ENCODE results near the gene TBRG1. TPM values are rescaled to one million over a fixed set of nuclear protein-coding genes. Genes with fewer than 3 reads are reported as not detected.

TBRG1 gene
- total RNA-seq, 1 donor: 39.7 TPM

DNA sequence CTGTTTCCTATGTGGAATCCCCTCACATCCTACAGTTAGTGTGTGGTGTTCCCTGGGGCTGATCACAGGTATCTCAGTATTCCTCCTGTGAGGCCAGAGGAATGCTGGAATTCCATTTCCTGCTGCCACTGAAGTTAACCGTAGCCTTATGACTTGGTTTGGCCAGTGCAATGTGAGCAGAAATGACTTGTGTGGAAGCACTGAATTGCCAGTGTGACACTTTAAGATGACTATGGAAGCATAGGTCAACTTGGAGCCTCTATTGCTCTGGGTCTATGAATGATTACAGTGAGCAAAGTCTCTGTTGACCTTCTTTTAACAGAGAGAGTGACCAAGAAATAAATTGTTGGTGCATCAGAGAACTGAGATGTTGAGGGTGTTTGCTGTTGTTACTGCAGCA is 16.5 kb downstream of the TBRG1 start:
- Histone ChIP-seq H3K9me3 (ENCODE audit: low read depth, low read length) (no peaks in the 10 kb centered on the region), H3K27me3 (ENCODE audit: insufficient read depth, low read length) (no peaks in the 10 kb centered on the region), H3K4me1 (ENCODE audit: insufficient read depth, low read length) (no peaks in the 10 kb centered on the region), H3K4me3 (ENCODE audit: low read length) (no peak overlapping the region)

DNA sequence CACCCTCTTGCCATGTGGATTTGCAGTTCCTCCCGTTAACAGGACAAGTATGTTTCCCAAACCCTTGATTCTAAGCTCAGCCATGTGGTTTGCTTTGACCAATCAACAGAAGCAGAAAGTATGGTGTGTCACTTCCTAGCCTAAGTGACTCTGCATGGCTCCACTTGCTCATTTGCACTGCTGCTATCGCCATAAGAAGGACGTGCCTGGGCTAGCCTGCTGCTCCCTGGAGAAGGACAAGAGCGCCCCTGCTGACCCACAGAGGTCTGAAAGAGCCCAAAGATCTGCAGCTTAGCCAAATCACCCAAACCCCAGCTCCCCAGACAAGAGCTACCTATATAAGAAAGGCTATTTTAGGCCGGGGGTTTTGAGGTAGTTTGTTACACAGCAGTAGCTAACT is 18.0 kb downstream of the TBRG1 start:
- H3K9me3 ChIP-seq (ENCODE audit: low read depth, low read length): no peaks in the 10 kb centered on the region
- H3K4me3 ChIP-seq (ENCODE audit: low read length): no peak overlapping the region
- H3K27me3 ChIP-seq (ENCODE audit: insufficient read depth, low read length): no peaks in the 10 kb centered on the region
- H3K4me1 ChIP-seq (ENCODE audit: insufficient read depth, low read length): peaks cover 4% of the 10 kb centered on the region

DNA sequence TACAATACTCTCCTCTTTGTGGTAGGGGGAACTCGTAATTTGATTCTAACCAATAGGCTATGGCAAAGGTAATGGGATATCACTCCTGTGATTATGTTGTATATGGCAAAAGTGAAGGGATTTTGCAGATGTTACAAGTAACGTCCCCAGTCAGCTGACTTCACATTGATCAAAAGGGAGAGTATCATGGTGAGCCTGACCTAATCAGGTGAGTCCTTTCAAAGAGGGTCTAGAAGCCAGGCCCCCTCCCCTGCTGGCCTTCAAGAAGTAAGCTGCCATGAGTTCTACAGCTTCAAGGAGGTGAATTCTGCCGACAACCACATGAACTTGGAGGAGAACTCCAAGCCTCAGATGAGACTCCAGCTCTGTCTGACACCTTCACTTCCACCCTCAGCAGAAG is 20.0 kb downstream of the TBRG1 start:
- peaks cover 4% of the 10 kb centered on the region for H3K4me1 ChIP-seq (ENCODE audit: insufficient read depth, low read length)
- no peaks in the 10 kb centered on the region for H3K9me3 ChIP-seq (ENCODE audit: low read depth, low read length)
- H3K27me3 ChIP-seq (ENCODE audit: insufficient read depth, low read length): no peaks in the 10 kb centered on the region
- no peak overlapping the region for H3K4me3 ChIP-seq (ENCODE audit: low read length)

DNA sequence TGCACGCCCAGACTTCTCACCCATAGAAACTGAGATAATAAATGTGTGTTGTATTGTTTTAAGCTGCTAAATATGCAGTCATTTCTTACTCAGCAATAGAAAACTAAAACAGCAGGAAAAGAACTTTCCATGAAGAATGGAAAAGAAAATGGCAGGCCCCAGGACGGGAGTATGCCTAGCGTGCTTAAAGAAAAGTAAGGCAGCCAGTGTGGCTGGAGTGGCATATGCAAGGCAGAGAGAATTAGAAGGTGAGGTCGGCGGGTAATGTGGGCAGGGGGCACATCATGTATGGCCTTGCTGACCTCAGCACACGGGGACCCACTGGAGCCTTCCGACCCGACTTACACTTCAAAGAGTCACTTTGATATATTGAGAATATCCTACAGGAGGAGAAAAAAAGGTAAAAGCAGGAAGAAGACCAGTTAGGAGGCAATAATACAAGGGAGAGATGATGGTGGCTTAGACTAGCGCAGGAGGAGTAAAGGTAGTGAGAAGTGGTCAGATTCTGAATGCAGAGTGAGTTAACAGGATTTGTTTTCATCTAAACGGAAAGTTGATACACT is 20.5 kb downstream of the TBRG1 start:
- Histone ChIP-seq H3K4me3 (ENCODE audit: low read length) (no peak overlapping the region), H3K9me3 (ENCODE audit: low read depth, low read length) (no peaks in the 10 kb centered on the region), H3K4me1 (ENCODE audit: insufficient read depth, low read length) (peaks cover 4% of the 10 kb centered on the region), H3K27me3 (ENCODE audit: insufficient read depth, low read length) (no peaks in the 10 kb centered on the region)

DNA sequence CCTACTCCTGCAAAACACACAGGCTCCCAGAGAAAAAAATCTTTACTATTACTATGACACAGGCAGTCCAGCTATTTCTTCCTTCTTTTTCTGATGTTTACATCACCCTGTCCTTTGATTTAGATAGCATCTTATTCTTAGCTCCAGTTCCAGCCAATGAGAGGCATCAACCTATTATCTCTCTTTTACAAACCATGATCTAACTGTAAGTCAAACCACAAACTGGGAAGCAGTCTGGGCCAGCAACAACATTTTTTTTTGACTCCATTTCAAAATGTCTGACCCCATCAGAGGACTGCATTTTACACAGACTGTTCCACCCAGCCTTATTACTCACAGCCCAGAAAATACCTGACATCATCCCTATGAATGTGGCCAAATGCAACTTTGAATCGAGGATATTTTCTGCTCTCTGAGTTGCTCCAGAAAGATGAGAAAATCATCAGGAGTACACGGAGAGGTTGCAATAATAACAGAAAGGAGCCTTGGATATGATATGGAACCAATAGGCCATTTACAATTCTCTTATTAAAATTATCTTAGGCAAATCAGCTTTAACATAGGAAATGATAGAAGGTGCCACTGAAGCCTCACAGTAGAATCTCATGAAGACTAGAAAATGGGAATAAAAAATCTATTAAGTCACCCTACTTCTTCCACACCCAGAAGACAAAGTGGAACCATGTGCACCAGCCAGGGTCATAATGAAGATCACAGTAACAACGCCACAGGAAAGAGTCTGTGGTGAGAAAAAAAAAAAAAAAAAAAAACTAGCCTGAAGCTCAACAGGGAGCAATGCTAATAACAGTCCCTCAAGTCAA is 21.2 kb downstream of the TBRG1 start:
- H3K9me3 ChIP-seq (ENCODE audit: low read depth, low read length): no peaks in the 10 kb centered on the region
- H3K4me1 ChIP-seq (ENCODE audit: insufficient read depth, low read length): peaks cover 4% of the 10 kb centered on the region
- H3K4me3 ChIP-seq (ENCODE audit: low read length): no peak overlapping the region
- no peaks in the 10 kb centered on the region for H3K27me3 ChIP-seq (ENCODE audit: insufficient read depth, low read length)

DNA sequence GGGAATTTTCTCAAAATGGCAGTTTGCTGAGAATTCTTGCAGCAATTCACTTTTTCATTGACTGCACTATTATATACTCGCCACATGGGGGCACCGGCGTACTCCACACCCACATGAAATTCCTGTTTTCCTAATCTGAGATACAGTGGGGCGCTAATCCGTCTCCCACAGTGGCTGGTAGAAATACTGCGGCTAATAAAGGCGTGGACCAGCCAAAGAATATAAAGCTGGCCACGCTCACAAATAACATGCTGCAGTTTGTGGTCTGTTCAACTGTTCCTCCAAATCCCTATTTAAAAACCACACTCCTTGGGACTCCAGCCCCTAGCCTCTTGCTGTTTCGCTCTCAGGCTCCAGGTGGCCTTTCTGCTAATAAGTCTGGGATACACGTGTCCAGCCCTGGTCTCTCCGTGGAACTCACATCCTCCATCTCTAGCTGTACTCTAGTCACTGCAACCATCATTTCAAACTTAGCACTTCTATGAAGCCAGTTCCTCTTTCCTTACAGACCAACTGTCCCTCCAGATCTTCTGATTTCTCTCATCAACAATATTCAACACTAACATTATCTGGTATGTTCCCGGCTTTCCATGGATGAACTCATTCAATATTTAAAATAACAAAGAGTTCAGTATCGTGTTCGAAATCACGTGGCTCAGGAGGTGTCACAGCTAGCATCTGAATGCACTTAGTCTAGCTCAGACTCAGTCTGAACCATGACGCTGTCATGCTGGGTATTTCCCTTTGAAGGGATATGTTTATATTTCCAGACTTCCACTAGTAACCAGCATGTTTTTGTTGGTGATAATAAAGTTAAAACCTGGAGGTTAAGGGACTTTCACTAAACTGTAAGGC is 22.0 kb downstream of the TBRG1 start:
- no peaks in the 10 kb centered on the region for H3K27me3 ChIP-seq (ENCODE audit: insufficient read depth, low read length)
- H3K4me3 ChIP-seq (ENCODE audit: low read length): no peak overlapping the region
- H3K4me1 ChIP-seq (ENCODE audit: insufficient read depth, low read length): peaks cover 4% of the 10 kb centered on the region
- no peaks in the 10 kb centered on the region for H3K9me3 ChIP-seq (ENCODE audit: low read depth, low read length)

DNA sequence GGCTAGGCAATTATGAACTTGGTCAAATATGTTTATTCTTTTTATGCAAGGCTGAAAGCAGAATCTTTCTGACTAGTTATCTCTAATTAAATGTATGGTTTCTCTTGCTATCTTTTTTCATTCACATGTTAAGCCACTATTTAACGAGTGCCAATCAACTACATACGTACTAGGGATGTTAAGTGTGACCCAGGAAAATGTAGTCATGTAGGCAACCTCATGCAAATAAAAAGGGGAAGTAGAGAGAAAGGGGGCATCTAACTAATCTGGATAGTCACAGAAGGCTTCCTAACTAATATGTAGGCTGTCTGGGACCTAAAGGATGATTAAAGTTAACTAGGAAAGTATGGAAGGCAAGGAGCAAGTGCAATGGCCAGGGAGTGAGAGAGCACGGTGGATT is 23.5 kb downstream of the TBRG1 start:
- Histone ChIP-seq H3K4me3 (ENCODE audit: low read length) (no peak overlapping the region), H3K27me3 (ENCODE audit: insufficient read depth, low read length) (no peaks in the 10 kb centered on the region), H3K9me3 (ENCODE audit: low read depth, low read length) (no peaks in the 10 kb centered on the region), H3K4me1 (ENCODE audit: insufficient read depth, low read length) (peaks cover 4% of the 10 kb centered on the region)

DNA sequence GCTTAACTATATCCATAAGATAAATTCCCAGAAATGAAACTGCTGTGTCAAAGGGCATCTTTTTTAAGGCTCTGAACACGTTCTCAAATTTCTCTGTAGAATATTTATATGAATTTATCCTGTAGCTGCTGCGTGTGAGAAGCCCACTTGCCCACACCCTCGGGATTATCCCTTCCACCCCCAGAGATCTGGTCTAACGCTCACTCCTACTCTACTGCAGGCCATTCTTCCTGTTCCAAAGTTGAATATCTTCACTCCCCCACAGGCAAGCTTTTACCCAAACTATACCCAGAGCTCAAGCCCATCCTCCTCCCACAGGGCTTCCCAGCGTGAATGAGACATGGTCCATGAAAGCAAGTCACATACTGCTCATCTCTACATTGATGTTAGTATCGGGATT is 25.9 kb downstream of the TBRG1 start:
- H3K4me1 ChIP-seq (ENCODE audit: insufficient read depth, low read length): peaks cover 4% of the 10 kb centered on the region
- no peaks in the 10 kb centered on the region for H3K27me3 ChIP-seq (ENCODE audit: insufficient read depth, low read length)
- H3K4me3 ChIP-seq (ENCODE audit: low read length): no peak overlapping the region
- no peaks in the 10 kb centered on the region for H3K9me3 ChIP-seq (ENCODE audit: low read depth, low read length)

DNA sequence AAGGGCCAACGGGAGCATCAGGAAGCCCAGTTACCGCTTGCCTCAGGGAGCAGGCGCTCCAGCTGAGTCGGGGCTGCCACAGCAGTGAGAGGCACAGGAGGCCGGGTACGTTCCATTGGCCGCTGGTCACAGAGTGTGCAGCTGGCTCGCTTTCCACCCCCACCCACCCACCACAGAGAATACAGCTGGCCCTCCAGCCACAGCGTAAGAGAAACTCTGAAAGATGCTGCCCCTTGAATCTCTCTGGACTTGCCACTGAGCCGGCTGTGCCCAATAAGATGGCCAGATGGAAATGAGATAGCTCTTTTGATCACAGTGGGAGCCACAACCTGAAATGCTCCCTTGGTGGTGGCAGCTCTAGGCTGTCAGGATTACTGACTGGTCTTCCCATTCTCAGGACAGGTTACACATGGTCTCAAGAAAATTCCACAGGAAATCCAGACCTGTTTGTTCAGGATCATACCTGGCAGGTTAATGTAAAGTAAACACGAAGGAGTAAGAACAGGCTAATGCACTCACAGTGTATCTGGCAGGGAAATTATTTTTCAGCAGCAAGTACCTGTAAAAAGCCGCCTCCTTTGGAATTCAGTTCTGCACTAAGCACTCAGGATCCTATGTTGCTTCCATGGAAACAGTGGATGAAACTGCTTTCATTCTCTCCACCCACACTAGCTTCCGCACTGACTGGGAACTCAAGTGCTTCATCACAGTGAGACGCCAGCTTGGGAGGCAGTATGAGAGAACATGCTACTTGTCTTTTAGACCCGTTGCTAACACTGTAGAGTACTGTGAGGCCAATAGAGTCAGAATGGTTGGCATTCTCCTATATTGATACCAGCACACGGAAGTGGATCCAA is 34.3 kb downstream of the TBRG1 start:
- Histone ChIP-seq H3K27me3 (ENCODE audit: insufficient read depth, low read length) (no peaks in the 10 kb centered on the region), H3K4me3 (ENCODE audit: low read length) (no peak overlapping the region), H3K9me3 (ENCODE audit: low read depth, low read length) (no peaks in the 10 kb centered on the region), H3K4me1 (ENCODE audit: insufficient read depth, low read length) (no peaks in the 10 kb centered on the region)

DNA sequence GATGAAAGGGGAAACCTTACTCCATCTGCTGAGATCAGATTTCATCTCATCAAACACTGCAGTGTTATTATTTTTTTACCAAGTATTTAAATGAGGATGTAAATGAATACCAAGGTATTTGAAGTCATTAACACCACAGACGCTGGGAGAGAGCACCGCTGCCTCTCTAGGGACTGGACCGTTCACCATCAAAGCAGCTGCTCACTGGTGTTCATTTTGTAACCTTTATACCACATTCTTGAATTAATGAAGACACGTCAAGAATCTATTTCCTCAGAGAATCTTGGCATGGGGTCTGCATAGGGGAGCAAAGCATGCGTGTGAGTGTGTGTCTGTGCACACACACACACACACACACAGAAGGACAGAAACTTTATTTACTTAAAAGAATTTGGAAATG is 35.2 kb downstream of the TBRG1 start:
- H3K4me1 ChIP-seq (ENCODE audit: insufficient read depth, low read length): no peaks in the 10 kb centered on the region
- H3K27me3 ChIP-seq (ENCODE audit: insufficient read depth, low read length): no peaks in the 10 kb centered on the region
- H3K9me3 ChIP-seq (ENCODE audit: low read depth, low read length): no peaks in the 10 kb centered on the region
- no peak overlapping the region for H3K4me3 ChIP-seq (ENCODE audit: low read length)

DNA sequence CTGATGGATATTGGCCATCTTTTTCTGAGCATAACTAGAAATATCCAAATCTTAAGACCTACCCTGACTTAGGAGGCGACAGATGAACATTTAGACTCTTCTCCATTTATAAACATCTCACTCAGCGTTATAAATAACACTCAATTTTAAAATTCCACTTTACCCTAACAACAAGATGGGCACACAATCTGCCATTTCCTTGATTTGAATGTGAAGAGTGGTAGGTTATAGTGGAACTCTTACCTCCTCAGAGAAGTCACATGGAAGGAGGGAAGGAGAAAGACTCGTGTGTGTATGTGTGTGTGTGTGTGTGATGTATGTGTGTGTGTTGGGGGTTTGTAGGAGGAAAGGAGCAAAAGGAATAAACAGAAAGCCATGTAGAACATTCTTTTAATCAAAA is 35.8 kb downstream of the TBRG1 start:
- no peaks in the 10 kb centered on the region for H3K27me3 ChIP-seq (ENCODE audit: insufficient read depth, low read length)
- no peaks in the 10 kb centered on the region for H3K9me3 ChIP-seq (ENCODE audit: low read depth, low read length)
- no peaks in the 10 kb centered on the region for H3K4me1 ChIP-seq (ENCODE audit: insufficient read depth, low read length)
- H3K4me3 ChIP-seq (ENCODE audit: low read length): no peak overlapping the region

DNA sequence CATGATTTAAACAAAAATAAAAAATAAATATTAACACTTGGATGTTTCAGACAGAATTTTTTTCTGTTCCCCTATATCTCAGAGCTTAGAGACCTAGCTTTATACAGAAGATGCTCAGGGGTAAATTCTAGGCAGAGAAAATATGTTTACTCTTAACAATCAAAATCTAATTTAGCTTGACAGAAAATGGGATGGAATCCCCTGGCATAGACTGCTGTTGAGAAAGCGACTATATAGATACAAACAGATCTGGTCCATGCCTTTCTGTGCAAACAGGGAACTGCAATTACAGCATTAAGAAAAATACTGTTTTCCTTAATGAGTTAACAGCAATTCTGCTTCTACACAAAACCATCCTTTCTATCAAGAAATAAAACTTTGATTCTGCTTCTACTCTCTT is 36.3 kb downstream of the TBRG1 start:
- no peaks in the 10 kb centered on the region for H3K9me3 ChIP-seq (ENCODE audit: low read depth, low read length)
- no peaks in the 10 kb centered on the region for H3K27me3 ChIP-seq (ENCODE audit: insufficient read depth, low read length)
- no peak overlapping the region for H3K4me3 ChIP-seq (ENCODE audit: low read length)
- H3K4me1 ChIP-seq (ENCODE audit: insufficient read depth, low read length): no peaks in the 10 kb centered on the region

DNA sequence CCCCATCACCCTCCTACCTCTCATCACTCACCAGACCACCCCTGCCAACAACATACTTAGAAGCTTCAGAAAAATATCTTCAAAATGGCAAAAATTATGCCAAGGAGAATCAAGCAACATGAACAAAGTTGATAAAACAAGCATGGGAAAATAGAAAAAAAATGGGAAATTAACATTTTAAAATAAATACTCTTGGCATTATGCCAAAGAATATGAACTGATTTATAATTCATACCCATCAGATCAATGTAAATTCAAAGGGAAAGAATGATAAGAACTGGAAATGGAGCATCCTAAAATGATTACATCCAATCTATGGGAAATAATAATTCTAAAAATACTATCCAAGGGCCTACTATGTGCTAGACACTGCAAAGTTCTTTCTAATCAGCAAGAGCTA is 38.9 kb downstream of the TBRG1 start:
- Histone ChIP-seq H3K27me3 (ENCODE audit: insufficient read depth, low read length) (no peaks in the 10 kb centered on the region), H3K9me3 (ENCODE audit: low read depth, low read length) (no peaks in the 10 kb centered on the region), H3K4me1 (ENCODE audit: insufficient read depth, low read length) (no peaks in the 10 kb centered on the region), H3K4me3 (ENCODE audit: low read length) (no peak overlapping the region)

DNA sequence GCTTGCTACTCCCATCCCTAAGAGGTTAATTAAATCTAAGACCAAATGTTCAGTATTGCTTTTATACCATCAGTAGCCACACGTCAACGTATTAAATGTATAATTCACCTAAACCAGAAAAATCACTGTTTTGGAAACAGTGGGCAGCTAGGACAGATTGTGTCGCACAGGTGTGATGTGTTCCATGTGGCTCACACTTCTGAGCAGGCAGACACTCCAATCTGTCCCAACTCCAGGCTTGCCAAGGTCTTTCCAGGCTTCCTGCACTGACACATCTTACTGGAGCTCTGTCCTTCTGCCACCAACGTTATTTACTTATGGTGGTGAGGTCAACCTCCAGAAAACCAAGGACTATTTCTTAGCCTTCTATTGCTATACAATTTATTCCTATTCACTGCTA is 39.4 kb downstream of the TBRG1 start:
- Histone ChIP-seq H3K9me3 (ENCODE audit: low read depth, low read length) (no peaks in the 10 kb centered on the region), H3K27me3 (ENCODE audit: insufficient read depth, low read length) (no peaks in the 10 kb centered on the region), H3K4me1 (ENCODE audit: insufficient read depth, low read length) (no peaks in the 10 kb centered on the region), H3K4me3 (ENCODE audit: low read length) (no peak overlapping the region)

DNA sequence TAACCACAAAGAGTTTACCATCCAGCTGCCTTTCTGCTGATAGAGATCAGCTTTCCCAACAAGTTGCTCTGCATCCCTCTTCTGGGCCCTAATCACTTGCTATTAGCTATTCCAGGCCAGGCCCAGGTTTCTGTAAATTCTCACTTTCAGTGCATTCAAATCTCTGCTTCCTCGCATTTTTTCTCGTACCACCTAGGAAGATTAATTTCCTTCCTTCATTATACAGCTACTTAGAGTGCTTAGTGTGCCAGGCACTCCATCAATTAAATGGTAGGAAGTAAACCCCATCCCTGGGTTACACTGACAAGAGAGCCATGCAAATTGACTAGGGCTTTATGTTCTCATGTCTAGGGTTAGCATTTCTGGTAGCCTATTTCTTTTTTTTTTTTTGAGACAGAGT is 41.2 kb downstream of the TBRG1 start:
- Histone ChIP-seq H3K4me3 (ENCODE audit: low read length) (no peak overlapping the region), H3K4me1 (ENCODE audit: insufficient read depth, low read length) (no peaks in the 10 kb centered on the region), H3K27me3 (ENCODE audit: insufficient read depth, low read length) (no peaks in the 10 kb centered on the region), H3K9me3 (ENCODE audit: low read depth, low read length) (no peaks in the 10 kb centered on the region)

Measured in mononuclear cell (primary cell).